Measurements from ENCODE around the gene ZNF521.

Gene ZNF521

GRCh38 chr18:25113566-25113965 lies 238.4 kb downstream of the ZNF521 start:
- no peak overlapping the region for H3K4me3 ChIP-seq (ENCODE audit: low read depth, low read length)
- TF ChIP-seq MYC (IDR thresholded peaks at IDR 0.05; ENCODE audit: low read depth, low read length) (no peak), MAX (IDR thresholded peaks at IDR 0.05; ENCODE audit: low read depth, low read length) (no peak), CTCF (IDR thresholded peaks at IDR 0.05; ENCODE audit: low read depth, low read length) (no peak), POLR2A (IDR thresholded peaks at IDR 0.05; ENCODE audit: extremely low read depth, insufficient read length) (no peak)
- DNase-seq (ENCODE audit: low read depth): no peak

GRCh38 chr18:25112821-25113434 lies 239.0 kb downstream of the ZNF521 start:
- DNase-seq (ENCODE audit: low read depth): no peak

GRCh38 chr18:25111377-25112288 lies 240.3 kb downstream of the ZNF521 start:
- TF ChIP-seq POLR2A (IDR thresholded peaks at IDR 0.05; ENCODE audit: extremely low read depth, insufficient read length) (no peak), MAX (IDR thresholded peaks at IDR 0.05; ENCODE audit: low read depth, low read length) (no peak), CTCF (IDR thresholded peaks at IDR 0.05; ENCODE audit: low read depth, low read length) (no peak), MYC (IDR thresholded peaks at IDR 0.05; ENCODE audit: low read depth, low read length) (no peak)
- no peak for DNase-seq (ENCODE audit: low read depth)
- H3K4me3 ChIP-seq (ENCODE audit: low read depth, low read length): no peak overlapping the region

More at GRCh38 chr18:25112821-25113434, 239.0 kb downstream of the ZNF521 start:
- TF ChIP-seq CTCF (IDR thresholded peaks at IDR 0.05; ENCODE audit: low read depth, low read length): no peak
- no peak for TF ChIP-seq POLR2A (IDR thresholded peaks at IDR 0.05; ENCODE audit: extremely low read depth, insufficient read length)
- no peak for TF ChIP-seq MAX (IDR thresholded peaks at IDR 0.05; ENCODE audit: low read depth, low read length)
- no peak for TF ChIP-seq MYC (IDR thresholded peaks at IDR 0.05; ENCODE audit: low read depth, low read length)
- no peak overlapping the region for H3K4me3 ChIP-seq (ENCODE audit: low read depth, low read length)

- TF ChIP-seq MYC (IDR thresholded peaks at IDR 0.05; ENCODE audit: low read depth, low read length) (no peak), POLR2A (IDR thresholded peaks at IDR 0.05; ENCODE audit: extremely low read depth, insufficient read length) (no peak), MAX (IDR thresholded peaks at IDR 0.05; ENCODE audit: low read depth, low read length) (no peak), CTCF (IDR thresholded peaks at IDR 0.05; ENCODE audit: low read depth, low read length) (no peak)
- DNase-seq (ENCODE audit: low read depth): no peak
- H3K4me3 ChIP-seq (ENCODE audit: low read depth, low read length): no peak overlapping the region
Measured at GRCh38 chr18:25109484-25109883, 242.5 kb downstream of the ZNF521 start.

- DNase-seq (ENCODE audit: low read depth): no peak
- no peak for TF ChIP-seq MAX (IDR thresholded peaks at IDR 0.05; ENCODE audit: low read depth, low read length)
- H3K4me3 ChIP-seq (ENCODE audit: low read depth, low read length): no peak overlapping the region
Measured at GRCh38 chr18:25103468-25104155, 248.4 kb downstream of the ZNF521 start.
